Measurements from ENCODE around the gene NIT2. TPM values are rescaled to one million over a fixed set of nuclear protein-coding genes. Genes with fewer than 3 reads are reported as not detected.

NIT2 gene
- total RNA-seq: 12.3 and 16.3 TPM in 2 replicates

DNA sequence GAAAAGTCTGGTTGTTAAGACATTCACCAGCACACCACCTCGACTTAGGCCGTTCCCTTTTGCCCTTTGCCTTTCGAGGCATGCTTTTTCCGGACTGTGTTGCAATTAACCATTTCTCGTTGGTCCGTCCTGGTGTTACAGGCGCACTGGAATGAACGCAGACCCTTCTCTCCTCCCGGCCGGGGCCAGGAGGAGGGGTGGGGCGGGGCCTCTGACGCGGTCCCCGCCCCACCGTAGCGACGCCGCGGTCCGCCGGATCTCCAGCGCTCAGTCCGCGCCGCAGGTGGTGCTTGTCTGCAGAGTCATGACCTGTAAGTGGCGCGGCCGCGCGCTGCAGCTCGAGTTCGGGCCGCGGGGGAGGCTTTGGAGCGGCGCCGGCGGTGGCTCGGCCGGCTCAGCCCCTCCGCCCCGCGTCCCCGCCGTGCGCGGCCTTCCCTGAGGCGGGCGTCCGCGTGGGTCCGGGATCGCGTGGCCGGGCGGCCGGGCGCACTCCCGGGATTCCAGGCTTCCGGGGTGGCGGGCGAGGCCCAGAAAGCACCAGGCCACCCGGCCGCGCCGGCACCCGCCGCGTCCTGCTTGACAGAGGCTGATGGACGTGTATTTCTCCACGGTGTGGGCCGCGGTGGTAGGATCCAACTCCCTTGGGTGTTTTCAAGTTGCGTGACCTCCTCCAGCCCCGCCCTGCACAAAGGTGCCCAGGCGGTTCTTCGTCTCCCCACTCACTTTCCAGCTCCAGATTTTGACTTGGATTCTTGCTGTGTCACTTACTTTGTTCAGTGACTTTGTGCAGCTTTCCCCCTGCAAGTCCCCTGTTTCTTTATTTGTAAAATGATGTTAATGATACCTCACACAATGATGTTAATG lies at the start of gene NIT2:
Gene NIT2, plus strand, starts transcription at position 270 of the 864 bp plus-strand sequence. Its CDS starts 35 bp downstream, at position 305.

GRCh38 chr3:100400780-100401673 lies 66.5 kb downstream of the NIT2 start, which contains the start of the genes LNP1 and TOMM70:
Gene LNP1, plus strand, starts transcription at chr3:100401539. Its CDS starts 28,191 bp downstream, at chr3:100429730.
Gene TOMM70, minus strand, starts transcription at chr3:100401089. Its CDS starts 140 bp downstream, at chr3:100400949.

Other genes starting within 250 kb of the NIT2 start
- 11.7 and 34.1 TPM in 2 replicates for gene FILIP1L, start 220.3 kb upstream of the NIT2 start, total RNA-seq
- 66.3 and 101 TPM in 2 replicates for gene TBC1D23, start 73.8 kb upstream of the NIT2 start, total RNA-seq
- 58.9 and 62.1 TPM in 2 replicates for gene TOMM70, start 66.3 kb downstream of the NIT2 start, total RNA-seq
- gene LNP1, start 66.8 kb downstream of the NIT2 start, total RNA-seq: 3.5 and 5.9 TPM in 2 replicates
- gene TMEM45A, start 157.9 kb downstream of the NIT2 start, total RNA-seq: 74.8 and 166 TPM in 2 replicates